H1 (cell line): Measurements from ENCODE around the gene BCL11A. TPM values are rescaled to one million over a fixed set of nuclear protein-coding genes. Genes with fewer than 3 reads are reported as not detected.

Experiments used
- CEBPB ChIP-seq: IDR thresholded peaks from 2 replicates; pipeline ENCODE4 v1.6.1; 2012; ENCODE audit warnings: low read depth, low read length
- CHD7 ChIP-seq: fragments of 300-600 bp; sonication (generic); IDR thresholded peaks from 2 replicates; pipeline ENCODE4 v1.7.1; 2012; ENCODE audit warnings: low read length, moderate library complexity, mild to moderate bottlenecking, inconsistent platforms; ENCODE audit not compliant: insufficient replicate concordance
- NANOG ChIP-seq: IDR thresholded peaks from 2 replicates; pipeline ENCODE4 v1.6.1; 2011; ENCODE audit warnings: low read length, low read depth, mild to moderate bottlenecking, inconsistent platforms; ENCODE audit not compliant: insufficient read depth, poor library complexity, severe bottlenecking
- SIX5 ChIP-seq: IDR thresholded peaks from 2 replicates; pipeline ENCODE4 v1.6.1; 2011; ENCODE audit warnings: mild to moderate bottlenecking, low read depth, low read length
- polyA plus RNA-seq, 7 experiments: library from polyadenylated mRNA; depleted of rRNA in 3 of 7; stranded (reverse) in 5 of 7; unstranded in 2 of 7; fragments of >200 nt in 5 of 7; fragments of 200-250 nt in 2 of 7; gene quantifications; 1 replicate in 5 of 7; 2 replicates in 1 of 7; 4 replicates in 1 of 7; pipeline versions ENCODE4 v1.2.1 to v1.2.3, GENCODE V29; 2011 to 2013; ENCODE audit warnings: missing spikeins in 2 of 7, mixed read lengths in 2 of 7
- total RNA-seq: library from RNA; stranded (reverse); fragmentation: NEBNext Ultra II Directional; extraction: Animal tissue kit (Norgen Biotek cat#: 25700); gene quantifications from 2 replicates; pipeline ENCODE4 v1.2.1, GENCODE V29; 2021

The BCL11A gene
- total and polyA plus RNA-seq, 2 of the 8 experiments (the other 6 are each of a cell fraction or from before 2014, with no cell fraction given): 11.9 to 59.3 TPM

- TF ChIP-seq CHD7: no peak
- no peak for TF ChIP-seq CEBPB
- no peak for TF ChIP-seq SIX5
- TF ChIP-seq NANOG: no peak
Measured at GRCh38 chr2:60548311-60548710, 5.1 kb downstream of the BCL11A start (continued).
